NCI-H82 treated with DMSO at 0.1 percent for 48 hours (cell line): ENCODE results near the gene JUNB.
"Not testable (repeated sequence)": the region's sequence is repeated elsewhere in the genome, so short reads cannot be mapped to it uniquely, and the experiment has no call there.

Experiments used
- DNase-seq: peaks from one replicate; lab custom pipeline; 2025; ENCODE audit not compliant: unreplicated experiment; lab: John Stamatoyannopoulos, UW

Gene JUNB

DNA sequence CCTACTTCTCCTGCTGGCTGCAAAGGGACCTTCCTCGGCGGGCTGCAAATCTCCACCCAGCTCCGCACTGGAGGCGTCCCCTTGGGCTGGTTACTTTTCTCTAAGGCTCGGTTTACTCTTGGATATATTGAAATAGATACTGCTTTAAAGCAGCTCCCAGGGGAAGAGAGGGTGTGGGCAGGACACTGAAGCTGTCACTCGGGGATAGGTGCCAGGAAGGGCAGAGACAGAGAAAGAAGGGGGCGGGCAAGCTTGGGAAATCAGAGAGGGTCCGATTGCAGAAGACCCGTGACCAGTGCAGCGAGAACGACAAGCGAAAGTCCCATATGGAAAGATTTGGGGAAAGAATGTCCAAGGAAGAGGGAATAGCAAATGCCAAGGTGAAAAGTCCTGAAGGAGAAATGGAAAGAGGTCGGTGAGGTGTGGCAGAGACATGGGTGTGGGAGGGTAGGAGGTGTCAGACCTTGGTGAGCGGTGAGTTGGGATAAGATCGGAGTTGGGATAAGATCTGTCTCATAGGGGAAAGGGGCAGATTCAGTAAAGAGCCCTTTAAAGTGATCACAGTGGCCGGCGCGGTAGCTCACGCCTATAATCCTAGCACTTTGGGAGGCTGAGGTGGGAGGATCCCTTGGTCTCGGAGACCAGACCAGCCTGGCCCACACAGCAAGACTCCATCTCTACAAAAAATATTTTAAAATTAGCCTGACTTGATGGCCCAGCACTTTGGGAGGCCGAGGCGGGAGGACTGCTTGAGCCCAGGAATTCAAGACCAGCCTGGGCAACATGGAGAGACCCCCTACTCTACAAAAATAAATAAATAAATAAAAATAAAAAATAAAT lies 11.2 kb downstream of the JUNB start:
- no peak for DNase-seq

DNA sequence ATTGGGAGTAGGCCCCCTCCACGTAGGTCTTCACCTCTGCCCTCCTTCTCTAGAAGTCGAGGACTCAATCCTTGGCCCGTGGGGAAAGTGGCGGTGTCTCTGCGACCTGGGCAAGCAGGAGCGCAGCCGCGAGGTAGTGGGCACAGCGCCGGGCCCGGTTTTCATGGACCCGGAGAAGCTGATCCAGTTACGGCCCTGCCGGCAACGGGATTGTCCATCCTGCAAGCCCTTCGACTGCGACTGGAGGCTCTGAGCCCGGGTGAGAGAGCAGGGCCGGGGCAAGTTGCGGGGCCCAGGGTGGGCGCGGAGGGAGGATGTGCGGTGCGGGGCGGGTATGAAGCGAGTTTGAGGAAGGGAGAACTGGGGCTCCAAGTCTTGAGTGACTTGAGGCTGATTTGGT lies 12.8 kb downstream of the JUNB start:
- DNase-seq = no peak

DNA sequence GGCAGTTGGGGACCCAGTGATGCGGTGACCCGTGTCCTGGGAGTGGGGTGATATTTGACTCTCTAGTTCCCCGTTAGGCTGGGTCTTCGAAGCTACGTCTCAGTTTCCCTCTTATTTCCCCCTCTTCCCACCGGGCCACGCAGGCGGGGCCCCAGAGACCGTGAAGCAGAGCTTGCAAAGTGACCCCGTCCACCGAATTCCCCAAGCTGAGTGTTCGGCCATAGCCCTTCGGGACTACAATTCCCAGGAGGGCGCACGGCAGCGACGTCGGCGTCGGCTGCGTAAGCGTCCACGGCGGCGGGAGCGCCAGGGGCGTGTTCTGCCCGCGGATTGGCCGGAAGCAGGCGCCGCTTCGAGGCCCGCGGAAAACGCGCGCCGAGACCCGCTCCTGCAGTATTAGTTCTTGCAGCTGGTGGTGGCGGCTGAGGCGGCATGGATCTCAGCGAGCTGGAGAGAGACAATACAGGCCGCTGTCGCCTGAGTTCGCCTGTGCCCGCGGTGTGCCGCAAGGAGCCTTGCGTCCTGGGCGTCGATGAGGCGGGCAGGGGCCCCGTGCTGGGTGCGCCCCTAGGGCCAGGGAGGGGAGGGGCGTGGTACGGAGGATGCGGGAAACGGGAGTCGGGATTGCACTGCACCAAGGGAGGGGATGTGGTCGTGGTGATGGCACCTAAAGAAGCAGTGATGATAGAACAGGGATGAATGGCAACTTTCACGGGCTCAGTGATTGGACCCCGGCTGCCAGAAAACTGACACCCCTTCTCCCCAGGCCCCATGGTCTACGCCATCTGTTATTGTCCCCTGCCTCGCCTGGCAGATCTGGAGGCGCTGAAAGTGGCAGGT lies 15.2 kb downstream of the JUNB start, which contains the start of gene RNASEH2A:
TSS of gene RNASEH2A (plus strand) at position 343 of the 840 bp plus-strand sequence. CDS start at position 433, 90 bp downstream.
- DNase-seq = peak; percentile 76

- DNase-seq = no peak
Measured at GRCh38 chr19:12815088-12815487, 23.8 kb downstream of the JUNB start.

GRCh38 chr19:12817188-12817587 lies 25.9 kb downstream of the JUNB start:
- not testable (repeated sequence) for DNase-seq

DNA sequence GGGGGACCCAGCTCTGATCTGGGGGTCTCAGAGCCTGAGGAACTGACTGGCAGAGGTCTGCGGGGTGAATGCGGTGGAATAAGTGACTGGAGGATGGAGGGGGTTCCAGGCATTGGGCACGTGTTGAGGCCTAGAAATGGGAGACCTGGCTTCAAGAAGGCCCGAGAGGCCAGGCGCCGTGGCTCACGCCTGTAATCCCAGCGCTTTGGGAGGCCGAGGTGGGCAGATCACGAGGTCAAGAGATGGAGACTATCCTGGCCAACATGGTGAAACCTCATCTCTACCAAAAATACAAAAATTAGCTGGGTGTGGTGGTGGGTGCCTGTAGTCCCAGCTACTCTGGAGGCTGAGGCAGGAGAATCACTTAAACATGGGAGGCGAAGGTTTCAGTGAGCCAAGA lies 26.5 kb downstream of the JUNB start:
- not testable (repeated sequence) for DNase-seq

GRCh38 chr19:12821761-12822160 lies 30.5 kb downstream of the JUNB start:
- no peak for DNase-seq

DNA sequence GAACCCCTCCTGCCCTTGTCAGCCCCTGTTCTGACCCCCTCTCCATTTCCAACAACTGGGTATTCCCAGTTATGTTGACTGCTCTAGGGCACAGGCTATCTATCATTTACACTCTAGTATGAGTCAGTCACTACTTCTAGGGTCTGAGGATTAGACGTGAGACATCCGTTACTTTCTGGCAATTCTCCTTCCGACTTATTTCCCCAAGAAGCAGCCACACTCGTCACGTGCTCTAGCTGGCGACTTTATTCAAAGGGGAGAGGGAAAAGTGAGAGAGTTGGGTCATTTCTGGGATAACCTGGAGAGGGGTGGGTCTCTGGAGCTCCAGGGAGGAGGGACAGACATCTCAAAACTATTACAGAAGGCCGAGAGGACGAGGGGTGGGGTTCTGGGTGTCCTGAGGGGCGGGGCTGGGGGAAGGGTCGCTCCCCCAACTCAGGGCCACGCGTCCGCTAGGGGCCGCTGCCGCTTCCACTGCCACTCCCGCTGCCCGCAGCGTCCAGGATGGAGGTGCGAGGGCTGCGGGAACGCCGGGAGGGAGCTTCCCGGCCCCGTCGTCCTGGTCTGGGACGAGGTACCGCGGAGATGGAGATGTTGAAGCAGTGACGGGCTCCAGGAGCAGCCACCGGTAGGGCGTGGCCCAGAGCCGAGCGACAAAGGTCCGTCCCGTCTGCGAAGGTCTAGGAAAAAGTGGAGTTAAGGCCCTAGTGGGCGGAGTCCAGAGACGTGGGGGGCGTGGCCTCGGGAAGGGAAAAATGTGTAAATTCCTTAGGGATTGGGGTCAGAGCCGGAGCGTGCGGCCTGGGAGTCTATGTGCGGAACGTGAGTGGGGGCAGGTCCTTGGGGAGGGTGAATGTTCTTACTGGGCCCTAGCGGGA lies 34.2 kb downstream of the JUNB start:
- DNase-seq = peak; percentile 67

- peak; percentile 67 for DNase-seq
Measured at GRCh38 chr19:12828494-12828893, 37.2 kb downstream of the JUNB start.

- DNase-seq = peak; percentile 66
Measured at GRCh38 chr19:12833418-12833737, 42.1 kb downstream of the JUNB start.

- peak; percentile 41 for DNase-seq
Measured at GRCh38 chr19:12833738-12834565, 42.7 kb downstream of the JUNB start.

- no peak for DNase-seq
Measured at GRCh38 chr19:12834566-12834943, 43.3 kb downstream of the JUNB start, which contains the start of gene RTBDN. RTBDN (minus strand) TSS chr19:12834579; CDS start chr19:12829979, 4,600 bp downstream.

DNA sequence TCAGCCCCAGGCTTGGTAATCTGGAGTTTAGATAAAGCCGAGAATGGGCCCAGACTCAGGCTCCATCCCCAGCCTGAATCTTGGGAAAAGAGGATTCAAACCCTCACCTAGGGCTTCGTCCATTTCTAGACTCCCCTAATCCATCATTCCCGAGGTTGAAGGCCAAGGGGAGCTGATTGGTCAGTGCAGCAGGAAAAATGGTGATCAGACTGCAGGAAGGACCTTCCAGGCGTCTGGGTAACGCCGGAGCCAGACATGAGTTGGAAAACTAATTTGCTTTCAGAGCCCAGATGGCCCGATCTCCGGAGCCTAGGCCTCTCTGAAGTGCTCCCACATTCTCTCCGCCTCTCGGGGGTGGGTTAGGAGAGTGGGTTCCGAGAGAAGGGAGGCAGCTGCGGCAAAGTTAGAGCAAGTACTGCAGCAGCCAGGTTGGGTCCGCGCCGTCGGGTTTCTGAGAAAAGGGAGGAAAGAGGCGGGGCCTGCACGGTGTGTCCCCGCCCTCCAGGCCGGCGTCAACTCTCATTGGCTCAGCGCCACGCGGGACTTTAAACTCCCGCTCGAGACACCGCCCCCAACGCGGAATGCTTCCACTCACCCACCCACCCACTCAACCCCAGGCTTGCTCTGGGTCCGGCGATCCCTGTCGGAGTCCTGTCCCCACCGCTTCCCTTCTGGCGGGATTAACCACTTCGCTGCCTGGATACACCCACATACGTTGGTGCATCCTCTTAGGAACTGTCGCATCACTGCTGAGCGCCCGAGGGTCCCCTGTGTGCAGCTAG lies 43.9 kb downstream of the JUNB start:
- peak; percentile 85 for DNase-seq

DNA sequence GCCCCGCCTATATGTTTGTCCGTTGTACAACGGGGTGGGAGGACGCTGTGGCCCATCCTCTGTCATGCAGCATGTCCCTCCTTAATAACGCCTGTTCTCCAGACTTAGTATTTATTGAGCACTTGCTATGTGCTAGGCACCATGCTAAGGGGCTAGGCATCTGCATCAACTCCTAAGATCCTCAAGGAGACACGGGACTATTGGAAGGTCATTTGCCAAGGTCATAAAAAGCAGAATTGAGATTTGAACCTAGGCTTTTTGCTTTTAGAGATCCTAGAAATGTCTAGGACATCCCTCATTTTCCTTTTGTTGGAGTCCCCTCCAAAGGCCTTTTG lies 45.2 kb downstream of the JUNB start:
- no peak for DNase-seq

DNA sequence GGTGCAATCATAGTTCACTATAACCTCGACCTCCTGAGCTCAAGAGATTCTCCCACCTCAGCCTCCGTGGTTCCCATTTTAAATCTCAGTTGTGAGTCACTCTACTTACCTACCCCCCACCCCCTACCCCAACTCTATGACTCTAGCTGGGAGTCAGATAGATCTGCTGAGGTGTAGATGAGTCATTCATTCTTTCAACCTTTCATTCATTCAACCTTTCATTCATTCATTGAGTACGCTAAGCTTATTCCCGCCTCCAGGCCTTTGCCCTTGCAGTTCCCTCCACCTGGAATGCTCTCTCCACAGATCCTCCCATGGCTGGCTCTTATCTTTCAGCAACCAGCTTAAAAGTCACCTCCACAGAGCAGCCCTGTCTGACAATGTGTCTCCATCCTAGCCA lies 45.9 kb downstream of the JUNB start:
- DNase-seq = no peak

DNA sequence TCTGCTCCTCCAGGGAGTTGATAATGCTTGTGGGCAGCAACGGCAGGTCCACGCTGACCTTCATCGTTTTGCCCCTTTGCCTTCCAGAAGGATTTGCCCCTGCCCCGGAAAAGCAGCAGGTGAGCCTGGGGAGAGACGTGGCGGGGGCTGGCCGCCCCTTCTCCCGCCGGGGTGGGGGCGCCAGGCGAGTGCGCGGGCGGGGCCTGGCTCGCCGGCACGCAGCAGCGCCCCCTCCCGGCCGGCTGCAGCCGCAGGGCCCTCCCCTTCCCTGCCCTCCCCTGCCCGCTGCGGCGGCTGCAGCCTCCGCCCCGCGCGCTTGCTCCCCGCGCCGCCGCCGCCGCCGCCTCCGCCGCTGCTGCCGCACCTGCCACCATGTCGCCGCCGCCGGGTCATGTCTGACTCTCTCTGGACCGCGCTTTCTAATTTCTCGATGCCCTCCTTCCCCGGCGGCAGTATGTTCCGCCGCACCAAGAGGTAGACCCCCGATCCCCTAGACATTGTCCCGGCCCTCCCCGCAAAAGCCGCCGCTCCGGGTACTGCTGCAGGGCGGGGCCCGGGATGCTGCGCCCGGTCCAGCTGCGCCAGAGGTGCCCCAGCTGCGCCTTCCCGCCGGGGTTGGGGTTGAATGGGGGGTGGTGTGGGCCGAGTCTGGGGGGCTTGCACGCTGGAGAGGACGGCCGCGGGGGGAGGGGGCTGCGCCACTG lies 47.0 kb downstream of the JUNB start, which contains the start of gene MAST1:
TSS of gene MAST1 (plus strand) at position 334 of the 704 bp plus-strand sequence. CDS start at position 392, 58 bp downstream.
- peak; percentile 48 for DNase-seq

DNA sequence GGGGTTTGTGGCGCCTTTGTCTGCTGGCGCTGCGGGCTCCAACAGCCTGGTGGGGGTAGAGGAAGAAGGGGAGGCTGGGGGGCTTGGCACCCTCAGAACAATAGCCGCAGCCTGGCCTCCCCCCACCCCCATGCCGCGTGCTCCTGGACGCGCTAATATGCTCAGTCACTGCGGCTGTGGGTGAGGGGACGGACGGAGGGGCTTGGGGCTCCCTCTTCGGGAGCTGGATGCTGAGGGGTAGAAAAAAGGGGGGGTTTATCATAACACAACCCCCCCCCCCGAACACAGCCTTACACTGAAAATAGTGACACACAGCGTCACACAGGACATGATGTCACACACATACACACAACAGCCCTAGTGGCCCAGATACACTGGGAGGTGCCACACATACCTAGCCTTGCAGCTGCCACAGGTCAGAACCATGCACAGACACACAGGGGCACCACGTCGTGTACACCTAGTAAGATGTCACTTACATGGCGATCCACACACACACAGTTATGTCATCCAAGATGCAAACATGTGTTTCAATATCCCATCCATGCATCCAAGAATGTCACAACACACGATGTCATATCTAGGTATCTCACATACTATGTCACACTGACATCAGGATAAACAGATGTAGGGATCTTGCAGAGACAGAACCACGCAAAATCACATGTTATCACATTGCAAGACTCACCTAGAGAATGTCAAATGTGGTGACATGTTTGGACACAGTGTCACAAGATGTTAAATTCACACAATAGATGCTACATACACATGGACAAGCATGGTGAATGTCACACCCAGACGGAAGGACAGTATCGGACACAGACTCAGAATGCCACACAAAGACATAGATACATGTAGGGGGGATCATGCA lies 47.8 kb downstream of the JUNB start:
- no peak for DNase-seq
